Stomach (tissue), 9 donors: ENCODE measurements around the gene PALLD. TPM values are rescaled to one million over a fixed set of nuclear protein-coding genes. Genes with fewer than 3 reads are reported as not detected.

Experiments used
- DNase-seq, 2 donors: peaks; one replicate each; pipeline versions ENCODE4 v3.0.0 to v3.0.0-alpha.2; 2013 to 2019
- H3K27ac ChIP-seq, 5 donors: fragments of 200-600 bp in 4 of 5; sonication (generic) in 4 of 5; one replicate each; pipeline ENCODE4 v1.5.1; 2013 to 2019; ENCODE audit warnings: mild to moderate bottlenecking in 1 of 5, moderate library complexity in 1 of 5
- H3K27me3 ChIP-seq, 3 donors: fragments of 200-600 bp; sonication (generic); one replicate each; pipeline ENCODE4 v1.5.1; 2017 to 2019; ENCODE audit warnings: mixed run types in 1 of 3
- H3K36me3 ChIP-seq, 4 donors: fragments of 200-600 bp; sonication (generic); 1 replicate in 3 of 4; 2 replicates in 1 of 4; pipeline ENCODE4 v1.5.1; 2016 to 2019
- H3K4me1 ChIP-seq, 4 donors: fragments of 200-600 bp; sonication (generic); one replicate each; pipeline ENCODE4 v1.5.1; 2016 to 2019
- H3K4me3 ChIP-seq, 4 donors: fragments of 200-600 bp; sonication (generic) in 3 of 4; one replicate each; pipeline ENCODE4 v1.5.1; 2016 to 2019; ENCODE audit warnings: mild to moderate bottlenecking in 1 of 4
- H3K9me3 ChIP-seq, 4 donors: fragments of 200-600 bp; sonication (generic); one replicate each; pipeline ENCODE4 v1.5.1; 2016 to 2019
- CTCF ChIP-seq, 7 experiments: fragments of 450-650 bp in 4 of 7; fragments of 200-600 bp in 3 of 7; sonication (generic) in 3 of 7; IDR thresholded peaks; one replicate each; pipeline ENCODE4 v1.5.1; 2016 to 2019; ENCODE audit warnings: antibody characterized with exemption in 7 of 7, control low read depth in 2 of 7, mild to moderate bottlenecking in 1 of 7
- EP300 ChIP-seq: sonication (generic); formaldehyde crosslinking; IDR thresholded peaks from one replicate; pipeline ENCODE4 v1.6.1; 2017; ENCODE audit warnings: antibody characterized with exemption
- POLR2A ChIP-seq, 4 donors: fragments of 450-650 bp; IDR thresholded peaks; one replicate each; pipeline ENCODE4 v1.6.1; 2016; ENCODE audit warnings: antibody characterized with exemption in 4 of 4, control low read depth in 2 of 4, mild to moderate bottlenecking in 1 of 4, moderate library complexity in 1 of 4
- POLR2AphosphoS5 ChIP-seq, 3 donors: sonication (generic); formaldehyde crosslinking; IDR thresholded peaks; one replicate each; pipeline ENCODE4 v1.6.1; 2016; ENCODE audit warnings: antibody characterized with exemption in 3 of 3
- WGBS, 5 donors: extraction: QIAGEN DNeasy Blood & Tissue Kit in 3 of 5; methylation state at CpG; one replicate each; pipeline versions ENCODE4 v1.1.5 to v1.1.7; 2013 to 2018; 5-methylcytosine and 5-hydroxymethylcytosine counted together
- intact Hi-C: fragments of 100-400 bp; cut with DNase I; formaldehyde crosslinking; loops from one replicate; pipeline ENCODE4 v1.15.1; 2023; ENCODE audit warnings: low total_unique reads
- polyA plus RNA-seq, 3 donors: library from polyadenylated mRNA; stranded (reverse); fragments of 200-250 nt; gene quantifications; one replicate each; pipeline ENCODE4 v1.2.3, GENCODE V29; 2013
- total RNA-seq, 5 donors: library from RNA; depleted of rRNA; stranded (reverse); fragments of >200 nt; gene quantifications; one replicate each; pipeline versions ENCODE4 v1.1.0 to v1.2.3, GENCODE V29; 2014 to 2016
- donor health status: healthy with polysubstance abuse.
- donor health status: Bipolar disorder and iron deficiency.
- donor health status: healthy.

PALLD gene
- total and polyA plus RNA-seq, 8 donors = 75.9 to 984 (median 206) TPM

- H3K4me3 ChIP-seq = no peak overlapping the region
- TF ChIP-seq POLR2AphosphoS5 (IDR thresholded peaks at IDR 0.05) = no peak
- no peak for TF ChIP-seq EP300
- TF ChIP-seq POLR2A (IDR thresholded peaks at IDR 0.05) = no peak
- no peak for TF ChIP-seq CTCF (IDR thresholded peaks at IDR 0.05)
- H3K9me3 ChIP-seq = no peaks in the 10 kb centered on the region
- peaks cover 3 to 85% (median 42%) of the 10 kb centered on the region in 4 donors for H3K4me1 ChIP-seq
- 70 to 82% (median 76%) methylated on average over 5 of the region's 5 CpGs for WGBS, 5 donors
- H3K27ac ChIP-seq = peak overlapping the region in 2 of 5 donors; percentile 4 to 60
- no peaks in the 10 kb centered on the region for H3K27me3 ChIP-seq
- peak in 1 of 2 donors; percentile 70 for DNase-seq
- intact Hi-C loops = no loop called here
- peaks cover 0 to 14% (median 3%) of the 10 kb centered on the region in 4 donors for H3K36me3 ChIP-seq
These were observed 368.1 kb downstream of the PALLD start for GRCh38 chr4:168864821-168865541.

GRCh38 chr4:168865854-168866253 is 369.0 kb downstream of the PALLD start:
- Histone ChIP-seq H3K4me1 (peaks cover 3 to 84% (median 40%) of the 10 kb centered on the region in 4 donors), H3K36me3 (peaks cover 0 to 14% (median 3%) of the 10 kb centered on the region in 4 donors), H3K9me3 (no peaks in the 10 kb centered on the region), H3K4me3 (no peak overlapping the region), H3K27me3 (no peaks in the 10 kb centered on the region), H3K27ac (peak overlapping the region in 2 of 5 donors; percentile 4 to 60)
- intact Hi-C loops = no loop called here
- DNase-seq = no peak
- WGBS, 5 donors = 93 to 95% (median 93%) methylated on average over 3 of the region's 3 CpGs
- TF ChIP-seq POLR2A (IDR thresholded peaks at IDR 0.05) = no peak
- TF ChIP-seq EP300 = no peak
- no peak for TF ChIP-seq POLR2AphosphoS5 (IDR thresholded peaks at IDR 0.05)
- TF ChIP-seq CTCF (IDR thresholded peaks at IDR 0.05) = no peak

- Histone ChIP-seq H3K4me1 (peaks cover 3 to 84% (median 42%) of the 10 kb centered on the region in 4 donors), H3K36me3 (peaks cover 0 to 14% (median 3%) of the 10 kb centered on the region in 4 donors), H3K4me3 (no peak overlapping the region), H3K9me3 (no peaks in the 10 kb centered on the region), H3K27ac (no peak overlapping the region), H3K27me3 (no peaks in the 10 kb centered on the region)
- no peak for TF ChIP-seq CTCF (IDR thresholded peaks at IDR 0.05)
- WGBS, 5 donors = 92 to 97% (median 95%) methylated on average over 4 of the region's 4 CpGs
- no peak for DNase-seq
- intact Hi-C loops = no loop called here
These were observed 369.8 kb downstream of the PALLD start for GRCh38 chr4:168866635-168867034.

GRCh38 chr4:168867128-168867527 is 370.3 kb downstream of the PALLD start:
- H3K4me1 ChIP-seq = peaks cover 3 to 87% (median 44%) of the 10 kb centered on the region in 4 donors
- no peak overlapping the region for H3K4me3 ChIP-seq
- intact Hi-C loops = no loop called here
- no peaks in the 10 kb centered on the region for H3K9me3 ChIP-seq
- H3K36me3 ChIP-seq = peaks cover 0 to 13% (median 6%) of the 10 kb centered on the region in 4 donors
- WGBS, 5 donors = 88 to 99% (median 94%) methylated on average over 2 of the region's 2 CpGs
- TF ChIP-seq EP300 = no peak
- no peak for TF ChIP-seq POLR2A (IDR thresholded peaks at IDR 0.05)
- TF ChIP-seq CTCF (IDR thresholded peaks at IDR 0.05) = no peak
- no peak for TF ChIP-seq POLR2AphosphoS5 (IDR thresholded peaks at IDR 0.05)
- no peak for DNase-seq
- H3K27me3 ChIP-seq = no peaks in the 10 kb centered on the region
- no peak overlapping the region for H3K27ac ChIP-seq
